T-helper 17 cell (primary cell): Measurements from ENCODE around the gene CSNK1D. TPM values are rescaled to one million over a fixed set of nuclear protein-coding genes. Genes with fewer than 3 reads are reported as not detected.
"Not testable (repeated sequence)": the region's sequence is repeated elsewhere in the genome, so short reads cannot be mapped to it uniquely, and the experiment has no call there.

Experiments used
- ATAC-seq: fragments of 150-1000 bp; cut with Tn5 transposase; 2 replicates; pipeline ENCODE4 v1.10.0; 2021; ENCODE audit warnings: mild to moderate bottlenecking, moderate library complexity
- DNase-seq, 3 donors: peaks; one replicate each; pipeline versions ENCODE4 v3.0.0 to v3.0.0-alpha.2; 2020 to 2021
- H3K9me3 ChIP-seq: one replicate; pipeline ENCODE4 v1.7.0; 2013; ENCODE audit warnings: low read length, mild to moderate bottlenecking; ENCODE audit not compliant: control insufficient read depth, poor library complexity, severe bottlenecking
- H3K27ac Mint-ChIP-seq: one replicate; pipeline ENCODE4 v1.8.0; 2022; ENCODE audit warnings: mild to moderate bottlenecking, moderate library complexity, mixed read lengths
- H3K27me3 Mint-ChIP-seq: one replicate; pipeline ENCODE4 v1.8.0; 2022; ENCODE audit warnings: mixed read lengths
- H3K36me3 Mint-ChIP-seq: one replicate; pipeline ENCODE4 v1.8.0; 2022; ENCODE audit warnings: low read depth, mixed read lengths
- H3K4me1 Mint-ChIP-seq: one replicate; pipeline ENCODE4 v1.8.0; 2022; ENCODE audit warnings: mild to moderate bottlenecking, mixed read lengths
- H3K4me3 Mint-ChIP-seq: one replicate; pipeline ENCODE4 v1.8.0; 2022; ENCODE audit warnings: mild to moderate bottlenecking, moderate library complexity, mixed read lengths
- total RNA-seq, 4 donors: library from RNA in 2 of 4; stranded (reverse) in 2 of 4; gene quantifications; one replicate each; pipeline ENCODE4 v1.2.3 and lab custom pipeline; 2022 to 2026

CSNK1D gene
- total RNA-seq, 2 donors from 2014 or later: 218 to 273 TPM

DNA sequence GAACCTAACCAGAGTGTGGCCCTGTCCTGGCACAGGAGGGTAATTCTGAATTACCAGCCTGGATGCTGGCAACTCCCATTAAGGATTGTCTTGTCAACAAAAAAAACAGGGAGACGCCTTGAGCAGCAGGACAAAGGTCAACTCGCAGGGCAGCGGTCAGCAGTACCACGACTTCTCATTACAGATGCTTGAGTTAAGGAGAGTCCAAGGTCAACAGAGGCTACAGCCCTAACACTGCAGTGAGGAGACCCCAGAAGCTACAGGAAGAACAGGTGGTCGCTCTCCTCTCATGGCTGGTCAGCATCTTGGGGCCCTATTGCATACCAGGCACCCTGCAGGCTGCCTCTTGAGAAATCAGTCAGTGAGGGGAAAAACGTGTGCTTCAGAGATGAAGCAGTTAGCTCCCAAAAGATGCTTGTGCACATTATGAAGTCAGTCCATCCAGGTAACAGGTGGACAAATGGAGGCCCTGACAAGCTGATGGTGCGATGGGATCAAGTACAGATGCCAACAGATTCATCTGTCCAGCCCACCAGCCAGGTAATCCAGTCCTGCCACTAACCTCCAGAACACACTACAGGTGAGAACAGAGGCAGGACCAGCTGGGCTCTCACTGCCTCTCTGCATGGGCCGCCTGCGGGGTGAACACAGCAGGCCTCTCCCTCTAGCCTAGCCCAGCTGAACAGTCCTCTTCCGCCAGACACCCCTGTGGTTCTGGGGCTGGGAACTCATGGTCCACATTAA lies 4.2 kb downstream of the CSNK1D start:
- H3K36me3 Mint-ChIP-seq: peaks cover 7% of the 10 kb centered on the region
- H3K9me3 ChIP-seq: no peaks in the 10 kb centered on the region
- H3K27me3 Mint-ChIP-seq: no peaks in the 10 kb centered on the region
- H3K4me3 Mint-ChIP-seq: peak overlapping the region; percentile 75
- H3K4me1 Mint-ChIP-seq: peaks cover 48% of the 10 kb centered on the region
- ATAC-seq (no peak), DNase-seq (no peak)
- peak overlapping the region; percentile 93 for H3K27ac Mint-ChIP-seq

DNA sequence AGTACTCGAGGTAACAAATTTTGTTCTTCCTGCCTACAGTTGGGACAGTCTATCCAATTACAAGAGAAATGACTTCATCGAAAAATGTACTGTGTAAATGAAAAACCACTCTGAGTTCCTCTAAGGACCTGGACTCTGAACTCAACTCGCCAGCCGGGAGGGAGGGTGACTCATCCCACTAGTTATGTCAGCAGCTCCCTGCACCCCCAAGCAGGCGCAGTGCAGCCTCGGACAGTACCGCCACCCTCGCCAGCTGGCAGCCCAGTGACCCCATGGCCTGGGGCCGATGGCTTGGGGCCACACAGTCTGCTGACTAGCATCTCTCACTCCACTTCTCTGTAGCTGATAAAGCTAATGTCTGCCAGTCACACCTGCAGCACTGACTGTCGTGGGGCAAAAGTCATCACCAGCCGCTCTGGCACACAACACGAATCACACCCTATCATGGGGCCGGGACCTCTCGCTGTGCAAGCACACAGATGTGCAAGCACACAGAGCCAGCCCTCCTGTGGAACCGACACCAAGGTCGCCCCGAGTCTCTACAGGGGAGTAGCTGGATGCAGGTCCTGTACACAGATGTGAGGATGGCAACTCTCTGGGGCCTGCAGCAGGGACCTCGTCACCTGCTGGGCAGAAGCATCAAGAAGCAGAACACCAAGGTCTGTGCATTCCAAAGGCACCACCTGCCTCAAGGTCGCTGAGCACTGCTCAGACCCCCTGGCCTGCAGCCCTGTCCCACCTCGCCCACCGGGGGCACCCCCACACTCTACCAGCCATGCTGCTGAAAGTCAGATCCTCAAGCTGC lies 5.7 kb downstream of the CSNK1D start:
- H3K9me3 ChIP-seq: no peaks in the 10 kb centered on the region
- DNase-seq: no peak
- peak overlapping the region; percentile 93 for H3K27ac Mint-ChIP-seq
- peak overlapping the region; percentile 19 for H3K4me3 Mint-ChIP-seq
- H3K4me1 Mint-ChIP-seq: peaks cover 50% of the 10 kb centered on the region
- ATAC-seq: peak; percentile 31
- H3K27me3 Mint-ChIP-seq: no peaks in the 10 kb centered on the region
- peaks cover 8% of the 10 kb centered on the region for H3K36me3 Mint-ChIP-seq

DNA sequence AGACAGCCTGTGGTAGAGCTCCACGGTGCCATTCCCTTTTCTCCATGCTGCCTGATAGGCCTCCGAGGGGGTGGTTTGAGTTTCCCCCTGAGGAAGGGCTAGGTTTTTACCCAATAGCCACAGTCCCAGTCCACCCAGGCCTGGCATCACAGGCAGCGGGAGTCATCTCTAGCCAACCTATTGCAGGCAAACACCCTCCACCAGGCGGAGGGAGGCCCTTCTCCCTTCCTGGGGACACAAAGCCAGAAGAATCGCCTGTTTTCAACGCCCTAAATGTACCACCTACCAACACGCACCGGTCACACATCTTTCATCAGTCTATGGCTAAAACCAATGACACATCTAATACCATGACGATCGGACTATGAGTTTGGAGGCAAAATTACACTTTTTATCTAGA lies 7.4 kb downstream of the CSNK1D start:
- peaks cover 6% of the 10 kb centered on the region for H3K36me3 Mint-ChIP-seq
- no peak overlapping the region for H3K4me3 Mint-ChIP-seq
- no peak for ATAC-seq
- peaks cover 42% of the 10 kb centered on the region for H3K4me1 Mint-ChIP-seq
- no peak for DNase-seq
- H3K27me3 Mint-ChIP-seq: no peaks in the 10 kb centered on the region
- H3K27ac Mint-ChIP-seq: peak overlapping the region; percentile 51
- no peaks in the 10 kb centered on the region for H3K9me3 ChIP-seq

DNA sequence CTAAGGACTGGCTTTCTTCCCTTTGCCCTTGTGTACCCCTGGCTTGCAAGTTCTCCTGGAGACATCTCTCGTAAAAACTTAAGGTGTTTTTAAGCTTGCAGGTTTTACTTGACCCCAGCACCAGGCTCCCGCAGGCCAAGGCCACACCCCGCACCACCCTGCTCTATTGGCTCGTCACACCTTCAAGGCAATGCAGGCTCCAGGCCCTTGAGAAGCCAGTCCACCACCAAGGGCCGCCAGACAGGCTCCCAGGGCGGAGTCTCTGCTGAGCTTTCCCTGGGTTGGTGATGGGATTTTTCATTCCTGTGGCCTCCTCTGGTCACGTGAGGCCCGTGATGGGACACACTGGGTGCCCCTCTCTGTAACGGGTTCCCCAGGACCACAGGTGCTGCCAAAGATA lies 9.9 kb downstream of the CSNK1D start:
- DNase-seq: no peak
- ATAC-seq: no peak
- peaks cover 46% of the 10 kb centered on the region for H3K4me1 Mint-ChIP-seq

DNA sequence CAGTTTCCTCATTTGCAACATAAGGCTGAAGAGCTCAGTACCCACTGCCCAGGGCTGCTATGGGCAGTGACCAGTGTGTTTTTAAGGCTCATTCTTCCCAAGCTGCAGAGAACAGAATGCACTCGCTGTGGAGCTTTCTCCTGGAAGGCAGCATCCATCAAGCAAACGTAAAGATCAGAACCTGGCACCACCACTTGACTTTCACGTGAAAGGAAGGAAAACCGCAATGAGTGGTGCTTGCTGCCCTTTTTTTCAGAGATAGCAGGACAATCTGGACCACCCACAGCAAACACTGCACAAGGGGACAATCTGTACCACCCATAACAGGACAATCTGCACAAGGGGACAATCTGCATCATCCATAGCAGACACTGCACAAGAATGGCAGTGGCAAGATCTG lies 11.2 kb downstream of the CSNK1D start:
- peaks cover 42% of the 10 kb centered on the region for H3K4me1 Mint-ChIP-seq
- peak overlapping the region; percentile 77 for H3K27ac Mint-ChIP-seq
- ATAC-seq: no peak
- no peaks in the 10 kb centered on the region for H3K27me3 Mint-ChIP-seq
- no peak for DNase-seq
- H3K4me3 Mint-ChIP-seq: no peak overlapping the region
- H3K9me3 ChIP-seq: no peaks in the 10 kb centered on the region
- H3K36me3 Mint-ChIP-seq: peaks cover 18% of the 10 kb centered on the region

More for the DNA sequence above, 9.9 kb downstream of the CSNK1D start:
- H3K9me3 ChIP-seq: no peaks in the 10 kb centered on the region
- H3K27me3 Mint-ChIP-seq: no peaks in the 10 kb centered on the region
- no peak overlapping the region for H3K4me3 Mint-ChIP-seq
- H3K36me3 Mint-ChIP-seq: peaks cover 18% of the 10 kb centered on the region
- peak overlapping the region; percentile 66 for H3K27ac Mint-ChIP-seq

DNA sequence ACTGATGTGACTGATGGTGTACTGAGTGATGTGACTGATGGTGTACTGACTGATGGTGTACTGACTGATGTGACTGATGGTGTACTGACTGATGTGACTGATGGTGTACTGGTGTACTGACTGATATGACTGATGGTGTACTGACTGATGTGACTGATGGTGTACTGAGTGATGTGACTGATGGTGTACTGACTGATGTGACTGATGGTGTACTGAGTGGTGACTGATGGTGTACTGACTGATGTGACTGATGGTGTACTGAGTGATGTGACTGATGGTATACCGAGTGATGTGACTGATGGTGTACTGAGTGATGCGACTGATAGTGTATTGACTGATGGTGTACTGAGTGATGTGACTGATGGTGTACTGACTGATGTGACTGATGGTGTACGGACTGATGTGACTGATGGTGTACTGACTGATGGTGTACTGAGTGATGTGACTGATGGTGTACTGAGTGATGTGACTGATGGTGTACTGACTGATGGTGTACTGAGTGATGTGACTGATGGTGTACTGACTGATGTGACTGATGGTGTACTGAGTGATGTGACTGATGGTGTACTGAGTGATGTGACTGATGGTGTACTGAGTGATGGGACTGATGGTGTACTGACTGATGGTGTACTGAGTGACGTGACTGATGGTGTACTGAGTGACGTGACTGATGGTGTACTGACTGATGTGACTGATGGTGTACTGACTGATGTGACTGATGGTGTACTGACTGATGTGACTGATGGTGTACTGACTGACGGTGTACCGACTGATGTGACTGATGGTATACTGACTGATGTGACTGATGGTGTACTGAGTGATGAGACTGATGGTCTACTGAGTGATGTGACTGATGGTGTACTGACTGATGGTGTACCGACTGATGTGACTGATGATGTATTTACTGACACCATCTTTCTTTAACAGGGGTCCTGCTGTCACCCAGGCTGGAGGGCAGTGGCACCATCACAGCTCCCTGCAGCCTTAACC lies 13.2 kb downstream of the CSNK1D start:
- peaks cover 31% of the 10 kb centered on the region for H3K4me1 Mint-ChIP-seq
- not testable (repeated sequence) for H3K27me3 Mint-ChIP-seq, H3K4me3 Mint-ChIP-seq, H3K27ac Mint-ChIP-seq, DNase-seq, ATAC-seq, H3K9me3 ChIP-seq
- peaks cover 18% of the 10 kb centered on the region for H3K36me3 Mint-ChIP-seq

DNA sequence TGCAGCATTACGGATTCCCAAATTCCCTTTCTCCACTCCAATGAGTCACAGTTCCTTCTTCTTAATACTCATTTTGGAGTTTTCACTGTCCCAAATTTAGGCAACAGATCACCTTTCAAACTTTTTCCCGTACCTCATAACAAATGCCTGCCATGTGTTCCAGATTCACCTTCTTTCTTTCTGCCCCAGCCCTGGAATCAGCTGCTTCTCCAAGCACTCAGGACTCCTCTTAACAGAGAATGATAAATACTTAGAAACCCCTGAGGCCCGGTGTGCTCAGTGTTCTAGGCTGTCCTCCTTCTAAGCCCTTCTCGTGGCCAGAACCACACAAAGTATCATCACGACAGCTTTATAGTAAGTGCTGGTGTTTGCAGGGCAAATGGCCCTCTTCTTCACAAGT lies 14.9 kb downstream of the CSNK1D start:
- H3K27me3 Mint-ChIP-seq: no peaks in the 10 kb centered on the region
- no peak overlapping the region for H3K4me3 Mint-ChIP-seq
- DNase-seq (no peak), ATAC-seq (no peak)
- H3K4me1 Mint-ChIP-seq: peaks cover 27% of the 10 kb centered on the region
- peak overlapping the region; percentile 57 for H3K27ac Mint-ChIP-seq
- H3K36me3 Mint-ChIP-seq: peaks cover 14% of the 10 kb centered on the region
- no peaks in the 10 kb centered on the region for H3K9me3 ChIP-seq

DNA sequence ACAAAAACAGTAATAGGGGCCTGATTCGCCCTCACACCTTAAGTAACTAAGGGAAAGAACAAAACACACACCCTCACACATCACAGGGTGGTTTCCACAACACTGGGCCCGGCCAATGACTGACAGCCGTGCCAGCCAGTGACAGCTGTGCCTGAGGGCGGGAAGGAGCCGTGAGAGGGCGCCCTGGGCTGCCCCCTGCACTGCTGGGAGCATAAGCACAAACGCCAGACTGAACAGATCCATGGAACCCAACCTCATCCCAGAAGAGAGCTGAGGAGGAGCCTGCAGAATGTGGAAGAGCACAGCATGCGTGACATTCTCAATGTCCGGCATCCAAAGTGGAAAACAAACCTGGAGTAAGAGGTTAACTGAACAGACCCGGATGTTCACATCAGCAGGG lies 16.0 kb downstream of the CSNK1D start:
- Mint-ChIP-seq H3K4me1 (peaks cover 27% of the 10 kb centered on the region), H3K27ac (peak overlapping the region; percentile 96), H3K27me3 (no peaks in the 10 kb centered on the region), H3K4me3 (no peak overlapping the region), H3K36me3 (peaks cover 14% of the 10 kb centered on the region)
- peak in 2 of 3 donors; percentile 38 to 54 for DNase-seq
- ATAC-seq: peak; percentile 95
- H3K9me3 ChIP-seq: no peaks in the 10 kb centered on the region

DNA sequence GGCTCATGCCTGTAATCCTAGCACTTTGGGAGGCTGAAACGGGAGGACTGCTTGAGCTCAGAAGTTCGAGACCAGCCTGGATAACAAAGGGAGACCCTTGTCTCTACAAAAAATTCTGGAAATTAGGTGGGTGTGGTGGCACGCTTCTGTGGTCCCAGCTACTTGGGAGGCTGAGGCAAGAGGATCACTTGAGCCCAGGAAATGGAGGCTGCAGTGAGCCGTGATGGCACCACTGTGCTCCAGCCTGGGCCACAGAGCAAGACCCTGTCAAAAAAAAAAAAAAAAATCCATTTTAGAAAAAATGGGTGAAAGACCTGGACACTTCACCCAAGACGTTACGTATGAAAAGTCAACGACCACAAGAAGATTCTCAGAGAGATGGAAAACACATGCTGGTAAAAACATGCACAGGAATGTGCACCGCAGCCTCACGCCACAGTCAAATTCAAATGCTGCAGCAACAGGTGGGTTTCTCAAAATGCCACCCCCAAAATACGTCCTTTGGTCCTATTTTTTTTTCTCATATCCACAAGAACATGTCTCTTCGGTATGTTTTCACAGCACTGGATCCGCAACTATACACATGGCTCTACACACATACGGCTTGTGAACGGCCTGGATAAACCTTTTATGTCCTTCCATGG lies 17.1 kb downstream of the CSNK1D start:
- no peaks in the 10 kb centered on the region for H3K9me3 ChIP-seq
- peaks cover 14% of the 10 kb centered on the region for H3K36me3 Mint-ChIP-seq
- ATAC-seq (no peak), DNase-seq (no peak)
- no peak overlapping the region for H3K4me3 Mint-ChIP-seq
- no peaks in the 10 kb centered on the region for H3K27me3 Mint-ChIP-seq
- H3K4me1 Mint-ChIP-seq: peaks cover 27% of the 10 kb centered on the region
- peak overlapping the region; percentile 88 for H3K27ac Mint-ChIP-seq

DNA sequence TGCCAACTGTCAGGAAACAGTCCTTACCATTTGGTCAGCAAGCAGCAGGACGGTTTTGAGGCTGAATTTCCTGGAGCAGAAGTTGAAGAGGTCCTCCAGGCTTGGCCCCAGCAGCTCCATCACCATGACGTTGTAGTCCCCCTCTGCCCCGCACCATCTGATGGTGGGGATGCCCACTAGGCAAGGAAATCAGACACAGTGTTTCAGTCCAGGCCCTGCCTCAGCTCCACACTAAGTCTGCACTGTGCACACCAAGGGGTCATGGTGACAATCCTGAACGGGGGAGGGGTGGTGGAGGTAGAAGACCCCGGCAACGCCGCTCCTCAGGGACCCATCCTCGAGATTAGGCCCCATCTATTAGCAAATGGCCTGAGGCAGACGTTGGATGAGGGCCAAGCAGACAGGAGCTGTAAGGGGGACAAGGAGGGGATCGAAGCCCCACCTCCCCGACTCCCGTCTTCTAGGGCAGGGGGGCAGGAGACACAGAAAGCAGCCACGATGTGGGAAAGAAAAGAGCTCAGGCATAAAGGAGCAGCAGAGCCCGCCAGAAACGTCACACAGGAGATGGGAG lies 18.0 kb downstream of the CSNK1D start:
- Mint-ChIP-seq H3K27ac (peak overlapping the region; percentile 88), H3K4me3 (peak overlapping the region; percentile 72), H3K27me3 (no peaks in the 10 kb centered on the region), H3K4me1 (peaks cover 19% of the 10 kb centered on the region), H3K36me3 (peaks cover 7% of the 10 kb centered on the region)
- DNase-seq (no peak), ATAC-seq (no peak)
- H3K9me3 ChIP-seq: no peaks in the 10 kb centered on the region

DNA sequence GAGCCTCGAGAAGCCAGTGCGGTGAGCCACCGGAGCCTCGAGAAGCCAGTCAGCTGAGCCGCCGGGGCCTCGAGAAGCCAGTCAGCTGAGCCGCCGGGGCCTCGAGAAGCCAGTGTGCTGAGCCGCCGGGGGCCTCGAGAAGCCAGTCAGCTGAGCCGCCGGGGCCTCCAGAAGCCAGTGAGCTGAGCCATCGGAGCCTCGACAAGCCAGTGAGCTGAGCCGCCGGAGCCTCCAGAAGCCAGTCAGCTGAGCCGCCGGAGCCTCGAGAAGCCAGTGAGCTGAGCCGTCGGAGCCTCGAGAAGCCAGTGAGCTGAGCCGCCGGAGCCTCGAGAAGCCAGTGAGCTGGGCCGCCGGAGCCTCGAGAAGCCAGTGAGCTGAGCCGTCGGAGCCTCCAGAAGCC lies 18.8 kb downstream of the CSNK1D start:
- H3K4me1 Mint-ChIP-seq: peaks cover 14% of the 10 kb centered on the region
- H3K9me3 ChIP-seq, DNase-seq, H3K27ac Mint-ChIP-seq, H3K36me3 Mint-ChIP-seq, ATAC-seq, H3K4me3 Mint-ChIP-seq, H3K27me3 Mint-ChIP-seq: not testable (repeated sequence)

DNA sequence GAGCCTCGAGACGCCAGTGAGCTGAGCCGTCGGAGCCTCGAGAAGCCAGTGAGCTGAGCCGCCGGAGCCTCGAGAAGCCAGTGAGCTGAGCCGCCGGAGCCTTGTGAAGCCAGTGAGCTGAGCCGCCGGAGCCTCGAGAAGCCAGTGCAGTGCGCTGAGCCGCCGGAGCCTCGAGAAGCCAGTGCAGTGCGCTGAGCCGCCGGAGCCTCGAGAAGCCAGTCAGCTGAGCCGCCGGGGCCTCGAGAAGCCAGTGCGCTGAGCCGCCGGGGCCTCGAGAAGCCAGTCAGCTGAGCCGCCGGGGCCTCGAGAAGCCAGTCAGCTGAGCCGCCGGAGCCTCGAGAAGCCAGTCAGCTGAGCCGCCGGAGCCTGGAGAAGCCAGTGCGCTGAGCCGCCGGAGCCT lies 19.4 kb downstream of the CSNK1D start:
- H3K27me3 Mint-ChIP-seq, H3K4me1 Mint-ChIP-seq, H3K36me3 Mint-ChIP-seq, H3K9me3 ChIP-seq, ATAC-seq, H3K27ac Mint-ChIP-seq, H3K4me3 Mint-ChIP-seq, DNase-seq: not testable (repeated sequence)
